SK-MEL-5 (cell line): ENCODE measurements around the gene EXOC6B. TPM values are rescaled to one million over a fixed set of nuclear protein-coding genes. Genes with fewer than 3 reads are reported as not detected.

Experiments used
- DNase-seq: peaks from one replicate; pipeline ENCODE4 v3.0.0-alpha.2; 2016; ENCODE audit warnings: low read depth, low spot score
- in situ Hi-C: cut with HindIII; loops from 2 replicates; pipeline ENCODE4 v1.10.0; 2016; ENCODE audit warnings: low sequenced_read_pairs, high pct_unique_total_duplicates, low pct_unique_long_range_greater_than_20kb
- total RNA-seq: library from RNA; depleted of rRNA; stranded (reverse); fragments of >200 nt; shearing (Covaris generic); gene quantifications from 2 replicates; pipeline ENCODE4 v1.2.3, GENCODE V29; 2014

The EXOC6B gene
- total RNA-seq, 1 experiment from 2014 or later: 20.0 TPM

- in situ Hi-C loops: no loop called here
- no peak for DNase-seq
Observed at GRCh38 chr2:72178551-72178950, 647.3 kb downstream of the EXOC6B start.

DNA sequence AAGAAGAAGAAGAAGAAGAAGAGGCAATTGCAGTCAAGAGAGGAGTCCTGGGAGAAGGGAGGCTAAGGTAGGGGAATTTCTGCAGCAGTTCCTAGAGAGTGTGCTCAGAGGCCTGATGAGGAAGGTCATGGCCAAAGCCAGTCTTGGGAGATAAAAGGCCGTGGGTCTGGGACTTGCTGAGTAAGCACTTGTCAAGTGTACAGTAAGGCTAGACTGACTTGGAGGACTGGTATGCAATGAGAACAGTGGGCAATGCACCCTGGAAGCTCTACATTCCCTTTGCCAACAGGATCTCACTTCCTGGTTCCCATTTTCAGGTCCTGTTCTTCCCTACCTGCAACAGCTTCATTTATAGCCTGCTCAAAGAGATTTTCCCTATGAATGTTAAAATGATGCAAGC is 649.6 kb downstream of the EXOC6B start:
- DNase-seq: no peak
- in situ Hi-C loops: no loop called here

- in situ Hi-C loops: no loop called here
- no peak for DNase-seq
Observed at GRCh38 chr2:72175636-72176035, 650.2 kb downstream of the EXOC6B start.

- in situ Hi-C loops: no loop called here
- no peak for DNase-seq
Observed at GRCh38 chr2:72173640-72174321, 652.1 kb downstream of the EXOC6B start.

GRCh38 chr2:72172478-72172877 is 653.4 kb downstream of the EXOC6B start:
- in situ Hi-C loops: no loop called here
- DNase-seq: no peak

DNA sequence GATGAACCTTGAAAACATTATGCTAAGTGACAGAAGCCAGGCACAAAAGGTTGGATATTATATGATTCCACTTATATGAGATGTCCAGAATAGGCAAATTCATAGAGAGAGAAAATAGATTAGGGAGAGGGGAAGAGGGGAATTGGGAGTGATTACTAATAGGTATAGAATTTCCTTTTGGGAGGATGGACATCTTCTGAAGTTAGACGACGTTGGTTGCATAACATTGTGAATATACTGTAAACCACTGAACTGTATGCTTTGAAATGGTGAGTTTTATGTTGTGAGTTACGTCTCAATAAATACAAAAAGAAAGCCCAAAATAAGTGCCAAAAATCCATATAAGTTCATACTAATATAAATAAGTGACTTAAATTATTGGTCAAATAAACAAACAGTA is 659.6 kb downstream of the EXOC6B start:
- no peak for DNase-seq
- in situ Hi-C loops: no loop called here

DNA sequence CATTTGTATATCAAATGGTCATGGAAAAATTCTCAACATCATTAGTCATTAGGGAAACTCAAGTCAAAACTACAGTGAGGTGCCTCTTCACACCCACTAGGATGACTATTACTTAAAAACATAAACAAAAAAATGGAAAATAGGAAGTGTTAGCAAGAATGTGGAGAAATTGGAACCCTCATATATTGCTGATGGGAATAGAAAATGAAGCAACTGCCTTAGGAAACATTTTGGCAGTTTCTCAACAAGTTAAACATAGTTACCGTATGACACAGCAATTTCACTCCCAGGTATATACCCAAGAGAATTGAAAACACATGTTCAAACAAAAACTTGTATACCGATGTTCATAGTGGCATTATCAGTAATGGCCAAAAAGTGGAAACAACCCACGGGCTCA is 660.0 kb downstream of the EXOC6B start:
- in situ Hi-C loops: no loop called here
- no peak for DNase-seq

DNA sequence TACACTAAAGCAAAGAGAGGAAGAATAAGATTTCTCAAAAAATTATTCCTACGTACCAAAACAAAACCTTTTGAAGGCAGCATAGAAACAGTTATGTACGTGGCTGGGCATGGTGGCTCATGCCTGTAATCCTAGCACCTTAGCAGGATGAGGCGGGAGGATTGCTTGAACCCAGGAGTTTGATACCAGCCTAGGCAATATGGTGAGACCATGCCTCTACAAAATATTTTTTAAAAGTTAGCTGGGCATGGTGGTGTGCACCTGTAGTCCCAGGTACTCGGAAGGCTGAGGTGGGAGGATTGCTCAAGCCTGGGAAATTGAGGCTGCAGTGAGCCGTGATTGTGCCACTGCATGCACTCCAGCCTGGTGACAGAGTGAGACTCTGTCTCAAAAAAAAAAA is 663.3 kb downstream of the EXOC6B start:
- in situ Hi-C loops: no loop called here
- DNase-seq: no peak

DNA sequence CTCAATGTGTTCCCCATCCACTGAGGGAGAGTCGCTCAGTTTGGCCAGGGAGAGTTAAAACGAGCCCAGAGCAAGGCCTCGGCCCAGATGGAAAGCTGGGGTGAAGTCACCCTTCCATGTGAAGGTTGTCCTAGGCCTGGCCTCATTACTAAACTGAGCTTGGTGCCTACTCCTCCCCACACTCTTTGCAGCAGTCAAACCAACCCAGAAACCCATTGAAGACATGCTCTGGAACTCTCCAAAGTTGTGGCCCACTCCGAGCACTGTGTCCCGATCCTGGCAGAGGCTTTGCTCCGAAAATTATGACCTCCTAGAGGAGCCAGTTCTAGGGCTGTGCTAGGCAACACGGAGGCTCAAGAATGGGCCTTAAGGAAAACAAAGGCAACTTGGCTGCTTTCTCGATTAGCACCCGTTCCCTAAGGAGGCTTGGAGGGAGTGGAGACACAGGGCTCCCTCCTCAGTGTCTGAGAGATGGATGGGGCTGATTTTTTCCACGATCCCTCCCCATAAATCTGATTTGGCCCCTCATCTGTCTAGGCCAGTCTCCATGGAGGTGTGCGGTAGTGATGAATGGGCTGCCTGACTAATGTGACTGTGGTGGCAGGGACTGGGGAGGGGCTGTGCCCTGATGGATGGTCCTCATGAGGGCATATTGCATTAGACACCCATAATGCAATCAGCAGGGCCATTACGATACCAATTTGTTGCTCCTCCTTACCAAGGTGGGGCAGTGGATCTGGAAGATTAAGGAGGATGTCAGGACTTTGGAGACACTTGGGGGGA is 666.4 kb downstream of the EXOC6B start:
- no peak for DNase-seq
- in situ Hi-C loops: no loop called here

DNA sequence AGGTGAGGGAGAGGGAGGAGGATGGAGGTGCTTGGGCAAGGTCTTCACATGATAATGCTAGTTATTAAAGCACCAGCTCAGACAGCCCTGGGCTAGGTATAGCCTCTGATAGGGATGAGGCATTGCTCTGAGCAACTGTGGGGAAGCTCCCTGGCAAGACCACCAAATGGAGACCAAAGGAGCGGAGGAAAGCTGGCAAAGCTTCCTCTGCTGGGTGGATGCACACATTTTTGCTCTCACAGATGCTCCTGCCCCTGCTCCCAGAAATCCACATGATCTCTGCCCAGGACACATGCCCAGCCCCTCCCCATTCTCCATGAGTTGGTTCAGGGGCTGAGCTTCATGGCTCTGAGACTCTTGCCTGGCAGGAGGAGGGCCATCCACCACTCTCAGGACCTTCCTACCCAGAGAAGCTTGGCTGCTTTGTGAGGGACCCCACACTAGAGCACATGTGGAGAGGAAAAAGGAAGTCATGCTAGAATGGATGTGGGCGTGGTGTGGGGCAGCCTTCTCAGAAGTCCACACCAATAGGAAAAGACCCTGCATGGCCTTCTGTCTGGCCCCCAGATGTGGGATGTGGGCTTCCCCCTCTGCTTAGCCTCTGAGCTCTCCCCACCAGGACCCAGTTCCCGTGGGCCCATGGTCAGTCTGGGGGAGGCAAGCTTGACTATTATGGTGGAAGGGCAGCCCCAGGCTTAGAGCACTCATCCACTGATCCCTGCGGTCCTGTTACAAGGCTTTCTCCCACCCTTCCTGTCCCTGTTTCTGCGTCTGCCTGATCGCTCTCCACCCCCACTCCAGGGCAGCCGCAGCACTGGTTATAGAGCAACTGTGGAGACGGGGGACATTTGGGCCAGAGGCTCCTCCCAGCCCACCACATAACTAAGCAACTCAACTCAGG is 667.7 kb downstream of the EXOC6B start:
- DNase-seq: no peak
- in situ Hi-C loops: no loop called here

GRCh38 chr2:72156872-72157271 is 669.0 kb downstream of the EXOC6B start:
- in situ Hi-C loops: no loop called here
- no peak for DNase-seq

- no peak for DNase-seq
- in situ Hi-C loops: no loop called here
Observed at GRCh38 chr2:72155737-72156136, 670.1 kb downstream of the EXOC6B start.

- in situ Hi-C loops: no loop called here
- no peak for DNase-seq
Observed at GRCh38 chr2:72155151-72155550, 670.7 kb downstream of the EXOC6B start.

- no peak for DNase-seq
- in situ Hi-C loops: no loop called here
Observed at GRCh38 chr2:72154386-72154975, 671.4 kb downstream of the EXOC6B start.

DNA sequence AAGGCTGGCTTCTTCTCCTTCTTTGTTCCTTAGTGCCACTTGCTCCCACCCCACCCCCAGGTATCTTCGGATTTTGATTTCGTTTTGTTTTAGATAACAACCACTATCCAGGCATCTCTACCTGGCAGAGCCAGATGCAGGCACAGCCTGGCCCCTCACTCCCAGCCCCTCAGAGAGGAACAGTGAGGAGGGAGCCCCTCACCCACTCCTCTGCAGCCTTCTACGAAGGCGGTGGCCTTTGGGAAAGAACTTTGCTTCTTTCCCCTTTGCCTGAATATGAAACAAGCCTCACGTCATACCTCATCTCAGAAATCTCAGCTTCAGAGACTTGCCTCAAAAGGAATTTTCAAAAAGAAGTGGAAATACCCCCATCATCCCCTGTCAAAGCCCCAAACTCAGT is 671.9 kb downstream of the EXOC6B start:
- no peak for DNase-seq
- in situ Hi-C loops: no loop called here

DNA sequence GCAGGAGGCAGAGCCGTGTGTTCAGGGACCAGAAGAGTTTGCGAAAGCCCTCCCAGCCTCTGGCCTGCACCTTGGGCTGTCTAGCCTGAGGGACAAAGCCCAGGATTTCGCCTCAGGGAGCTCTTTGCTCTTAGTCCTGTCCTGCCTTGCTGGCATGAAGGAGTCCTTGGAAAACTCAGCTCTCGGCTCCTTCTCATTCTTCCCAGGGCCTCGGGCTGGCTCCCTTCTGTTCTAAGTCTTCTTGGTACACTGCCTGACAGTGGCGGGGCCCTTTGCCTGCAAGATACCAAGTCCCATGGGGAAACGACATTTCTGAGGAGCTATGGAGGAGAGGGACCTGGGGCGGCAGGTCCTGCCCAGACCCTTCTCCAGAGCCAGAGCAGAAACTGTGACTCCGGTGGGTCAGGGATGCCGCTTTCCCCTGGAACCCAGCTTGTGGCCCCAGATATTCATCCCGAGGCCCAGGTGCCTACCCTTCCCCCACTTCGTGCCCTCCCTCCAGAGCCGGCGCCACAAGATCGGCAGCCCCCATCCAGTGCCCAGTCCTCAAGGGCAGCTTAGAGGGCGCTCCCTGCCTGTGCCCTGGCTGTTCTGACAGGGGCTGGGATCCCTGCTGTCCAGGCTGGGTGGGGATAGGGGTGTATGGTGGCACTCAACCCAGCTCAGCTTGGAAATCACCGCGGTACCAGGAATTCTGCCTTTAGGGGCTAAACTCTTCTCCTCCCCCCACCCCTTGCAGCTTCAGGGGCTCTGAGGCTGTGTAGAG is 672.6 kb downstream of the EXOC6B start:
- no peak for DNase-seq
- in situ Hi-C loops: no loop called here

- DNase-seq: no peak
- in situ Hi-C loops: no loop called here
Observed at GRCh38 chr2:72150861-72151356, 674.9 kb downstream of the EXOC6B start.
